Measurements from ENCODE around the gene HIVEP3. TPM values are rescaled to one million over a fixed set of nuclear protein-coding genes. Genes with fewer than 3 reads are reported as not detected.

Gene HIVEP3
- total RNA-seq, 1 experiment from 2014 or later, result 11.0 TPM

DNA sequence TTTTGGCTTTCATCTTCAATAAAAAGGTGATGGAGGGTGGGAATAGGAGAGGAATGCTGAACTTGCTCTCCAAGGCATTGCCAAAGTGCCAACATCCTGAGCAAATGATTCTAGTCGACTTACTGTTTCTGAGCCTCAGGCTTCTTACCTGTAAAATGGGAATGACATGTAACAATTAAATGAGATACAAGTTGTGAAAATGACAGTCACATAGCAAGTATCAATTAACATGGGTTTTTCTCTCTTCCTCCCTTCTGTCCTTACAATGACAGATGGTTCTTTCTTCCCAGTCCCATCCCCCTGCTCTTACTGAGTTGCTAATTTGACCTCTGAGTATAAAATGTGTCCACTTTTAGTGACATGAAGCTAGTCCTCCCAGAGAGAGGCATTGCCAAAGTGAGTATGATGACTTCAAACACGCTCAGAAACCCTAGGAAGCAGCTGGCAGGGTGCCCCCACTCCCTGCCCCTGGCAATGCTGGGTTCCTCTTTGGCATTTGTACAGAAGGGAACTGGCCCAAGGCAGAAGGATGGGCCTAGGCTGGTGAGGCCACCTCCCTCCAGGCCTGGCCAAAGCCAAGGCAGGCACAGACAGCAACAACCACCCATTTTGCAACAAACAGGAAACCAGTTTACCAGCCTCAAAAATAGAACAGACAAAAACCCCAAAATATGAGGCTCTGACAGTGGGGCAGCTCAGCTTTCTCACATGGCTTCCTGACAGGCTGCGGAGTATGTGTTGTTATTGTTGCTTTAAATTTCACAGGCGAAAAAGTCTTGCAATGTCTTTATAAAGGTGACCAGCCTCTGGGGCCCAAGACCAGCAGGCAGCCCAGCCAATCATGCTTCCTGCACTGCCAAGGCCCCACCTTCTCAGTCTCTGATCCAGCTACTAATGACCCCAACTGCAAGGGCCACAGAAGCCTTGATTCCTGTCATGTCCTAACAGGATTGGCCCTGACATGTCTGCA lies 115.9 kb downstream of the HIVEP3 start:
- no TSS peak for BruUV-seq (replicated peaks)
- intact Hi-C loops (cut with micrococcal nuclease; ENCODE audit: unreplicated experiment), result no loop called here
- ChIA-PET CTCF (interaction anchor here (1.1 kb wide), 1 partner anchor 287 kb away, joined by 3 read pairs; no protein-coding TSS in a partner anchor), POLR2A (ENCODE audit: unreplicated experiment) (no interaction called here)
- 0 out of 2 replicates have a peak overlapping the region, but pooled peaks have one; percentile 27 for H3K4me2 ChIP-seq
- H3K4me3 ChIP-seq, result no peak overlapping the region
- no peaks in the 10 kb centered on the region for H3K27me3 ChIP-seq (ENCODE audit: insufficient read depth, low read depth)
- H3K4me1 ChIP-seq (replicated peaks; ENCODE audit: insufficient read depth), result peaks cover 35% of the 10 kb centered on the region
- DNase-seq, result no peak
- no peak overlapping the region for H3K27ac ChIP-seq
- H3K36me3 ChIP-seq (ENCODE audit: low read depth), result no peaks in the 10 kb centered on the region
- H3F3A ChIP-seq (ENCODE audit: insufficient read depth, low read depth), result peaks cover 6% of the 10 kb centered on the region; the same call in 1 of the 2 replicates
- no peaks in the 10 kb centered on the region for H3K9me3 ChIP-seq (ENCODE audit: insufficient read depth, low read depth)
- TF ChIP-seq EZH2 (IDR thresholded peaks at IDR 0.05; ENCODE audit: low read depth), result no peak
- TF ChIP-seq, protein P1, sequence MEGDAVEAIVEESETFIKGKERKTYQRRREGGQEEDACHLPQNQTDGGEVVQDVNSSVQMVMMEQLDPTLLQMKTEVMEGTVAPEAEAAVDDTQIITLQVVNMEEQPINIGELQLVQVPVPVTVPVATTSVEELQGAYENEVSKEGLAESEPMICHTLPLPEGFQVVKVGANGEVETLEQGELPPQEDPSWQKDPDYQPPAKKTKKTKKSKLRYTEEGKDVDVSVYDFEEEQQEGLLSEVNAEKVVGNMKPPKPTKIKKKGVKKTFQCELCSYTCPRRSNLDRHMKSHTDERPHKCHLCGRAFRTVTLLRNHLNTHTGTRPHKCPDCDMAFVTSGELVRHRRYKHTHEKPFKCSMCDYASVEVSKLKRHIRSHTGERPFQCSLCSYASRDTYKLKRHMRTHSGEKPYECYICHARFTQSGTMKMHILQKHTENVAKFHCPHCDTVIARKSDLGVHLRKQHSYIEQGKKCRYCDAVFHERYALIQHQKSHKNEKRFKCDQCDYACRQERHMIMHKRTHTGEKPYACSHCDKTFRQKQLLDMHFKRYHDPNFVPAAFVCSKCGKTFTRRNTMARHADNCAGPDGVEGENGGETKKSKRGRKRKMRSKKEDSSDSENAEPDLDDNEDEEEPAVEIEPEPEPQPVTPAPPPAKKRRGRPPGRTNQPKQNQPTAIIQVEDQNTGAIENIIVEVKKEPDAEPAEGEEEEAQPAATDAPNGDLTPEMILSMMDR (conservative IDR thresholded peaks at IDR 0.05), result no peak
- H3K9me2 ChIP-seq (ENCODE audit: insufficient read depth), result no peaks in the 10 kb centered on the region
- H3K79me2 ChIP-seq (ENCODE audit: low read depth), result 0 out of 2 replicates have a peak, but pooled peaks cover 4% of the 10 kb centered on the region
- H4K20me1 ChIP-seq (ENCODE audit: insufficient read depth), result no peaks in the 10 kb centered on the region
- H2AFZ ChIP-seq, result no peak overlapping the region

DNA sequence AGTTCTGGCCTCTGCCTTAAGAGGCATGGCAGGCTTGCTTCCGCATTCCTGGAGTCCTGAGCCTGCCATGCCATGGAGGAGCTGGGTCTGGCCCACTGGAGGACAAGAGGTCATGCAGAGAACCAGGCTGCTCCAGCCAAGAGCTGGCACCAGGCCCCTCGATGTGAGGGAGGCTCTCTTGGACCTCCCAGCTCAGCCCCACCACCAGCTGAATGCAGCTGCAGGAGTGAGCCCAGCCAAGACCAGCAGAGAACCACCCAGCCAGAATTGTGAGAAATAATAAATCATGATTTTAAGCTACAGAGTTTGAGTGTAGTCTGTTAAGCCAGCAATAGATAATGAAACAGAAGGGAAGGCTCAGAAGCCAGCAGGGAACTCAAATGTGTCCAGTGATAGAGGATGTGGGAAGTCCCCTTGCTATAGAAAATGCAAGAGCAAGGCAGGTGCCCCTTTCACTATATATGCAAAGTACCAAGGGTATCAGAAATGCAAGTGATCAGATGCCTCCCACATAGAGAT lies 118.4 kb downstream of the HIVEP3 start:
- CTCF ChIA-PET, result no interaction called here
- Histone ChIP-seq H3K79me2 (ENCODE audit: low read depth) (0 out of 2 replicates have a peak, but pooled peaks cover 2% of the 10 kb centered on the region), H3K4me3 (no peak overlapping the region), H3K9me2 (ENCODE audit: insufficient read depth) (no peaks in the 10 kb centered on the region), H3F3A (ENCODE audit: insufficient read depth, low read depth) (peaks cover 6% of the 10 kb centered on the region; the same call in 1 of the 2 replicates), H3K27ac (no peak overlapping the region), H4K20me1 (ENCODE audit: insufficient read depth) (no peaks in the 10 kb centered on the region), H3K36me3 (ENCODE audit: low read depth) (no peaks in the 10 kb centered on the region), H3K9me3 (ENCODE audit: insufficient read depth, low read depth) (no peaks in the 10 kb centered on the region), H3K4me1 (replicated peaks; ENCODE audit: insufficient read depth) (peaks cover 20% of the 10 kb centered on the region), H3K4me2 (no peak overlapping the region), H2AFZ (no peak overlapping the region), H3K27me3 (ENCODE audit: insufficient read depth, low read depth) (no peaks in the 10 kb centered on the region)
- no TSS peak for BruUV-seq (replicated peaks)
- TF ChIP-seq, protein P1 (conservative IDR thresholded peaks at IDR 0.05), result no peak
- TF ChIP-seq EZH2 (IDR thresholded peaks at IDR 0.05; ENCODE audit: low read depth), result no peak
- POLR2A ChIA-PET (ENCODE audit: unreplicated experiment), result interaction anchor here (0.7 kb wide), 1 partner anchor 100 kb away, joined by 6 read pairs; no protein-coding TSS in a partner anchor
- intact Hi-C loops (cut with micrococcal nuclease; ENCODE audit: unreplicated experiment), result no loop called here
- no peak for DNase-seq

DNA sequence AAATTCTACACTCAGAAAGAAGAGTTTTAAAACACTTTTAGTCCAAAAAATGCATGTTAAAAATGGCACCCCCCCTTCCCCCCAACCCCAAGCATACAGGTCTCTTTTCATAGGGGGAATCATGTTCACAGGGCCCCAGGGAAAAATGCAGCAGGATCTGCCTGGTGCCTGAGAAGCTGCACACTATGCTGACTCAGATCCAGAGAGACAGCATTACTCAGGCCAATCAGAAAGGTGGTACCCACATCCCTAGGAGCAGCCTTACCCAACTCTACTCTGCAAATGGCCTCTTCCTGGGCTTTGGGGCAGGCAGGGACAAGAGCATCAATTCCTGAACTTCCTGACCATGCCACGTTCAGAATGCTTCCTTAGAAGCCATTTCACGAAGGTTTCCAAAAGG lies 119.0 kb downstream of the HIVEP3 start:
- no peaks in the 10 kb centered on the region for H3K36me3 ChIP-seq (ENCODE audit: low read depth)
- H3K9me3 ChIP-seq (ENCODE audit: insufficient read depth, low read depth), result no peaks in the 10 kb centered on the region
- H3K4me1 ChIP-seq (replicated peaks; ENCODE audit: insufficient read depth), result peaks cover 20% of the 10 kb centered on the region
- H4K20me1 ChIP-seq (ENCODE audit: insufficient read depth), result no peaks in the 10 kb centered on the region
- ChIA-PET POLR2A (ENCODE audit: unreplicated experiment) (interaction anchor here (0.7 kb wide), 1 partner anchor 101 kb away, joined by 6 read pairs; no protein-coding TSS in a partner anchor), CTCF (interaction anchor here (0.7 kb wide), 1 partner anchor 227 kb away, joined by 4 read pairs; no protein-coding TSS in a partner anchor)
- H3K4me3 ChIP-seq, result no peak overlapping the region
- no peak overlapping the region for H3K4me2 ChIP-seq
- no peak for DNase-seq
- H3F3A ChIP-seq (ENCODE audit: insufficient read depth, low read depth), result peaks cover 6% of the 10 kb centered on the region; the same call in 1 of the 2 replicates
- H3K27me3 ChIP-seq (ENCODE audit: insufficient read depth, low read depth), result no peaks in the 10 kb centered on the region
- no peaks in the 10 kb centered on the region for H3K9me2 ChIP-seq (ENCODE audit: insufficient read depth)
- no TSS peak for BruUV-seq (replicated peaks)
- H2AFZ ChIP-seq, result no peak overlapping the region
- intact Hi-C loops (cut with micrococcal nuclease; ENCODE audit: unreplicated experiment), result no loop called here
- H3K79me2 ChIP-seq (ENCODE audit: low read depth), result no peaks in the 10 kb centered on the region
- TF ChIP-seq EZH2 (IDR thresholded peaks at IDR 0.05; ENCODE audit: low read depth), result no peak
- TF ChIP-seq, protein P1 (conservative IDR thresholded peaks at IDR 0.05), result no peak
- no peak overlapping the region for H3K27ac ChIP-seq
